Measurements from ENCODE around the gene PKD1L1. TPM values are rescaled to one million over a fixed set of nuclear protein-coding genes. Genes with fewer than 3 reads are reported as not detected.

Gene PKD1L1
- total RNA-seq, 1 donor from 2014 or later: 0.12 TPM

DNA sequence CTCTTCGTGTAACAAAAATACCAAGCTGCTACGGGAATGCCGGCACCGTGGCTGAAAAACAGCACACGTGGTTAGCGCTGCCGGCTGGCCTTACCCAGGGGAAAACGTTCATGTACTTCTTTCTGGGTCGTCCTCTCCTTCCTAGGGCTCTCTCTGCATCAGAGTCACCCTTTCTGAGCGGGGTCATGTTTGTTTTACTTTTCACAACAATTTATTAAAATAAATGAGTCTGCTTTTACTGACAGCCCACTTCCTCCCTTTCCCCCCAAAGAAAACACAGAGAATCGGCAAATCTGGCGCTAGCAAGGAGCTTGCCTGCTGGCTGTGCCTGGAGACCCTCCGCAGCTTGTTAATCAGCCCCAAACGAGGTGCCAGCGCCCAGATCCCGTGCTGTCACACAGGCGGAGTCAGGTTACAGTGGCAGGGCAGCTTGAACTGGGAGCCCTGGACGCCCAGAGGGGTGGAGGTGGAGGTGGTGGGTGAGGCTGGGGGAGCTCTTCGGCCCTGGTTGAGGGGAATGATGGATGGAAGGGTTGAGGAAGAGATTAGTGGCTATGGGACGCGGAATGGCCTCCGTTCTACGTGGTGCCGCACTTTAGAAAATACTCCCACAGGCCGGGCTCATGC lies 204.2 kb downstream of the PKD1L1 start:
- Mint-ChIP-seq H3K27ac (no peak overlapping the region), H3K27me3 (no peaks in the 10 kb centered on the region), H3K9me3 (no peaks in the 10 kb centered on the region), H3K36me3 (ENCODE audit: low read depth) (no peaks in the 10 kb centered on the region), H3K4me3 (no peak overlapping the region), H3K4me1 (no peaks in the 10 kb centered on the region)
- intact Hi-C loops (cut with micrococcal nuclease): no loop called here
- no peak for DNase-seq

DNA sequence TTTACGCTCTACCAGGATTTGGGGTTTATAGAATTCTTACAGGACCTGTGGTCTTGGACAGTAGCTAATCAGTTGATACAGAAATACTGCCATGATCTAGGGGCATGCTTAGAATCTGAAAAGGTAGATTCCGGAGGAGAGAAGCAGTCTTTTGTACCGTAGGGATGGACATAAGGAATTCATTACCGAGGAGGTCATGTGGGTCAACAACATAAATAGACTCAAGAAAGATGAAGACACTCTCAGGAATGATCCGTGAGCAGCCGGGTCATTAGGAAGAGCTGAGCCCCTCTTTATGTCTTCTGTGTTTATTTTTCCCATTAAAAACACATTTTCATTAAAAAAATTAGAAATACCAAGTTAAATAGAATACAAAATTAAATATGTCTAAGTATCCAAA lies 206.3 kb downstream of the PKD1L1 start:
- H3K4me3 Mint-ChIP-seq: no peak overlapping the region
- H3K4me1 Mint-ChIP-seq: no peaks in the 10 kb centered on the region
- no peak for DNase-seq
- intact Hi-C loops (cut with micrococcal nuclease): no loop called here
- no peaks in the 10 kb centered on the region for H3K27me3 Mint-ChIP-seq
- no peaks in the 10 kb centered on the region for H3K36me3 Mint-ChIP-seq (ENCODE audit: low read depth)
- H3K9me3 Mint-ChIP-seq: no peaks in the 10 kb centered on the region
- H3K27ac Mint-ChIP-seq: no peak overlapping the region

DNA sequence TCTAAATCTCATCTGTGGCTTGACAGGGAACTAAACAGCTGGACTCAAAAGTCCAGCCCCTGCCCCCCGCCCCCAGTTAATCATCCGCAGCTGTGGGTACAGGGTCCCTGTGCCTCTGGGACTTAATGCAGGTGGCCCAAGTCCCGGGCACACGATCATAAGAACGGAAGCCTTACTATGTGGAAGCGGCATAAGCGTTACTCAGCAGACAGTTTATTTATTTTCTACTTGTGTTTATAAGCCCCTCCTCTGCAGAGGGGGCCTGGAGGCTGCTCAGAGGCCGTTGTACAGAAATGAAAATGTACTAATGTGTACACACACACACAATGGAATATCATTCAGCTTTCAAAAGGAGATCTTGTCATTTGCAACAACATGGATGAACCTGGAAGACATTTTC lies 208.4 kb downstream of the PKD1L1 start:
- Mint-ChIP-seq H3K27me3 (no peaks in the 10 kb centered on the region), H3K9me3 (no peaks in the 10 kb centered on the region), H3K4me3 (no peak overlapping the region), H3K27ac (no peak overlapping the region), H3K36me3 (ENCODE audit: low read depth) (no peaks in the 10 kb centered on the region), H3K4me1 (no peaks in the 10 kb centered on the region)
- DNase-seq: no peak
- intact Hi-C loops (cut with micrococcal nuclease): no loop called here

DNA sequence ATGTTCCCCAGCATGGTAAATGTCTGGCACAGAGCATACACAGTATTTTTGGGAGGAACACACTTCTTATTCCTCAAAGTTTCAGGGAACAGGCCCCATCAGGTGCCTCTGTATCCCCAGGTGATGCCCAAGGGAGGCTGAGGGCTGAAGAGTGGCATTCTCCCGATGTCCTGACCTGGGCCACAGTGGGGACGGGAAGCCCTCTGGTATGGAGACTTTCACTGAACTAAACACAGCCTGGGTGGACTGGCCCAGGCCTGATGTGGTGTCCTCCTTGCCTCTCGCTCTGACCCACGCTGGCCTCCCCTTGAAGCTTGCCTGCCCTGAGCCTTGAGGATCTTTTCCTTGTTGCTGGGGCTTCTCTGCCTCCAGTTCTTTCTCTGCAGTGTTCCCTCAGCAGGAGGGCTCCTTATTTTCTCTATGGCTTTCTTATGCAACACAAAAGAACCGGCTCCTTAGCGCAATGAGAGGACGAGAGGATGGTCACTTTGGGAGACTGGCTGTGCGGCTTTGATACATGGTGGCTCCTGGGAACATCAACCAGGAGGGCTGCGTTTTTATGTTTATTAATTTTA lies 208.9 kb downstream of the PKD1L1 start:
- Mint-ChIP-seq H3K27me3 (no peaks in the 10 kb centered on the region), H3K4me1 (no peaks in the 10 kb centered on the region), H3K27ac (no peak overlapping the region), H3K9me3 (no peaks in the 10 kb centered on the region), H3K36me3 (ENCODE audit: low read depth) (no peaks in the 10 kb centered on the region), H3K4me3 (no peak overlapping the region)
- intact Hi-C loops (cut with micrococcal nuclease): no loop called here
- no peak for DNase-seq

DNA sequence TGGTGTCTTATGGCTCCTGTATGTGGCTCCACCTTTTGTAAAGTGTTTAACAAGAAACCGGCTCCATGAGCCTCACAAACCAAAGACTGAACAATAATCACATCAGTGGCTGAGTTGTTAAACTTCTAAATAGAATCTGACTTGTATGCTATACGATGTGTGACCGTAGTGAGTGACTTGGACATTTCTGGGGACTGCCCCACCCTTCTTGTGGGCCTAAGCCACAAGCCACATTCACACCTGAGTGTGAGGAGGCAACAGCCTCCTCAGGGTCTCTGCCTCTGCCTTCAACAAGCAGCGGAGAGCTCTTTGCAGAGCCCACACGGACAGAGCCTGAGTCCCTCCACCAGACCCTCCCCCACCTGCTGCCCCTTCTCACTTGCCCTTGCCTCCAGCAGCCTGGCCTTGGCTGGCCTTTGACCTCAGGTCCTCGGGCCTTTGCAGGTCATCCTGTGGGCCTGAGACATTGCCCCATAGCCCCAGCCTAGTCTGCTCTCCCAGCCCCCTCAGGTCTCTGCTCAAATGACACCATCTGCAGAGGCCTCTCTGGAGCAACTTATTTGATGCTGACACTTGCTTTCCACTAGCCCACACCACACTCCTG lies 209.6 kb downstream of the PKD1L1 start:
- Mint-ChIP-seq H3K4me3 (no peak overlapping the region), H3K9me3 (no peaks in the 10 kb centered on the region), H3K36me3 (ENCODE audit: low read depth) (no peaks in the 10 kb centered on the region), H3K4me1 (no peaks in the 10 kb centered on the region), H3K27ac (no peak overlapping the region), H3K27me3 (no peaks in the 10 kb centered on the region)
- no peak for DNase-seq
- intact Hi-C loops (cut with micrococcal nuclease): no loop called here

DNA sequence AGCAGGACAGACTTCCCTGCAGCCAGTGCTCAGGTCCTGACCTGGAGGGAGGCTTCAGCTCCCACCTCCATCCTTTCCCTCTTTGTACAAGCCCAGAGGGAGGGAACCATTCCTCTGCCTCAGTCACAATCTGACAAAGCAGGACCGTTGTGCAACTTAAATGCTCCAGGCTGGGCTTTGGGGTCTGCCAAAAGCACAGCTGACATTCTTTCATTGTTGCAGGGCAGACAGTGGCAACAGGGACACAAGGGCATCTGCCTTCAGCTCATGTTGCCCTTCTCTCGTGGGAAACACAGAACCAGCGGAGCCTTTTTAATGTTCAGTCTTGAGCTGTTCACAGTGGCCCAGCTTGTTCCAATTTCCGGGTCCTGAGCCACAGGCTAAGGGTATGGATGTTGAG lies 210.7 kb downstream of the PKD1L1 start:
- no peak overlapping the region for H3K4me3 Mint-ChIP-seq
- no peaks in the 10 kb centered on the region for H3K27me3 Mint-ChIP-seq
- no peaks in the 10 kb centered on the region for H3K9me3 Mint-ChIP-seq
- H3K27ac Mint-ChIP-seq: no peak overlapping the region
- H3K36me3 Mint-ChIP-seq (ENCODE audit: low read depth): no peaks in the 10 kb centered on the region
- no peaks in the 10 kb centered on the region for H3K4me1 Mint-ChIP-seq
- DNase-seq: no peak
- intact Hi-C loops (cut with micrococcal nuclease): no loop called here

DNA sequence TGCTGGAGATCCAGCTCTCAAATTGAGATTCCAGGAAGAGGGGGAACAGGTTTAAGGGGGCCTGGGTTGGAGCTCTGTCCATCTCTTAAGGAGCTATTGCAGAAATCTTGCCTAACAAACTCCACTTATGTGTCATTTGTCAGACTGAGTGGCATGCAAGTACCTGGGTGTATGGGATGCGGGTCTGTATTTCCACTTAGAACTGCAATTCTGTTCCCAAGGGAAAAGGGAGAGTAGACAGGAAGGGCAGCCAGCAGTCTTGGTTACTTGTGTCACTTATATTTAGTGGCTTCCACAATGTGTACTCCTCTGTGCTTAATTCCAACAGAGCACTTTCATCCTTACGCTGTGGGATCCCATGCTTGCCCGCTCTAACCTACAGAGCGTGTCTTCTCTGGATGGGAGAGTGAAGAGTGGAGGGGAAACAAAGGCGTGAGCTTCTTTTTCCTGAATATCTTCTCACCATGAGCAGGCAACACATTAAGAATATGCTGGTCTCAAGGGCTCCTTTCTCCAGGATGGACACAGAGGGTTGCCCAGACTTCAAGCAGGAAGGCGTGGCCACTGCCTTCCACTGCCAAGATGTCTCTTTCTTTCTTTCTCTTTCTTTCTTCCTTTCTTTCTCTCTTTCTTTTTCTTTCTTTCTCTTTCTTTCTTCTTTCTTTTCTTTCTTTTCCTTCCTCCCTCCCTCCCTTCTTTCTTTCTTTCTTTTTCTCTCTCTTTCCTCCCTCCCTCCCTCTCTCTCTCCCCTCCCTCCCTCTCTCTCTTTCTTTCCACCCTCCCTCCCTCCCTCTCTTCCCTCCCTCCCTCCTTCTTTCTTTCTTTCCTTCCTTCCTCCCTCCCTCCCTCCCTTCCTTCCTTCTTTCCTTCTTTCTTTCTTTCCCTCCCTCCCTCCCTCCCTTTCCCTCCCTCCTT lies 212.6 kb downstream of the PKD1L1 start:
- intact Hi-C loops (cut with micrococcal nuclease): no loop called here
- H3K4me1 Mint-ChIP-seq: no peaks in the 10 kb centered on the region
- DNase-seq: no peak
- no peak overlapping the region for H3K27ac Mint-ChIP-seq
- H3K36me3 Mint-ChIP-seq (ENCODE audit: low read depth): no peaks in the 10 kb centered on the region
- no peaks in the 10 kb centered on the region for H3K9me3 Mint-ChIP-seq
- H3K4me3 Mint-ChIP-seq: no peak overlapping the region
- no peaks in the 10 kb centered on the region for H3K27me3 Mint-ChIP-seq

DNA sequence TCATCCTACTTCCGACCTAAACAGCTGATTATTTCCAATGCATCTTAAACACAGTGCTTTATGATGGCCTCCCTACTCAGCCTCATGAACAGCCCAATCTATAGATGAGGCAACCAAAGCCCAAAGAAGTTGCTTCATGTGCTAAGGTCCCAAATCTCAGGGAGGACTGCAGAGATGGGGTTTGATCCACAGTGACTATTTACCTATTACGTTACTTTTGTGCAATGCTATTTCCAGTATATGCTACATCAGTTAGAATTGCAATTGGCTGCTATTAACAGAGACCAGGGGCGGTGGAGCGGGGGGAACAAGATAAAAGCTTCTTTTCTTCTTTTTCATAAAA lies 213.3 kb downstream of the PKD1L1 start:
- no peaks in the 10 kb centered on the region for H3K4me1 Mint-ChIP-seq
- H3K36me3 Mint-ChIP-seq (ENCODE audit: low read depth): no peaks in the 10 kb centered on the region
- H3K4me3 Mint-ChIP-seq: no peak overlapping the region
- no peaks in the 10 kb centered on the region for H3K9me3 Mint-ChIP-seq
- no peaks in the 10 kb centered on the region for H3K27me3 Mint-ChIP-seq
- no peak overlapping the region for H3K27ac Mint-ChIP-seq
- no peak for DNase-seq
- intact Hi-C loops (cut with micrococcal nuclease): no loop called here

DNA sequence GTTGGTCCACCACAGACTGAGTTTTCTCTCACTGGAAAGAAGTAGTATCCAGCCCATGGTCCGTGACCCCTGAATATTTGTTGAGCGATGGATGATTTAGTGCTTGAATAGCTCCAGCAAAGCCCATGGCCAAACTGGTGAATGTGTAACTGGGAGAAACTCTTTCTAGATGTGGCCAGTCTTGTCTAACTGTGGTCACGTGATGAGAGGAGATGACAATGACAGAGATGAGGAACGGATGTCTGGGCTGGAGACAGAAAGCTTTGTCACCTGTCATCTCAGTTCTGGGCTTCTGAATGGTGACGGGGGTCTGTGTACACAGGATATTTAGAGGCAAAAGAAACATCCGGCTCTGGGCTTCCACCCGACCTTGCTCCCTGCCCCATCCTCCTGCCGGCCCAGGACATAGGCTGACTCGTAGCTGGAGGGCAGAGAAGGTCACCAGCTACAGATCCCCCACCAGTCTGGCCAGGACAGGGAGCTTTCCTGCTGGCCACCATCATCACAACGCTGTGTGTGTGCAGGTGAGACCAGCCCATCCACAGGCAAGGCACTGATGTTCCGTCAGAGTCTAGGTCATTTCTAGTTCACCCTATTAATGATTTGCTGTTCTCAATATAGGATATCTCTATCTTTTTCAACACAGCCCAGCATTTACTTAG lies 213.8 kb downstream of the PKD1L1 start:
- no peaks in the 10 kb centered on the region for H3K36me3 Mint-ChIP-seq (ENCODE audit: low read depth)
- H3K27ac Mint-ChIP-seq: no peak overlapping the region
- no peaks in the 10 kb centered on the region for H3K4me1 Mint-ChIP-seq
- H3K9me3 Mint-ChIP-seq: no peaks in the 10 kb centered on the region
- DNase-seq: no peak
- intact Hi-C loops (cut with micrococcal nuclease): no loop called here
- no peaks in the 10 kb centered on the region for H3K27me3 Mint-ChIP-seq
- no peak overlapping the region for H3K4me3 Mint-ChIP-seq

DNA sequence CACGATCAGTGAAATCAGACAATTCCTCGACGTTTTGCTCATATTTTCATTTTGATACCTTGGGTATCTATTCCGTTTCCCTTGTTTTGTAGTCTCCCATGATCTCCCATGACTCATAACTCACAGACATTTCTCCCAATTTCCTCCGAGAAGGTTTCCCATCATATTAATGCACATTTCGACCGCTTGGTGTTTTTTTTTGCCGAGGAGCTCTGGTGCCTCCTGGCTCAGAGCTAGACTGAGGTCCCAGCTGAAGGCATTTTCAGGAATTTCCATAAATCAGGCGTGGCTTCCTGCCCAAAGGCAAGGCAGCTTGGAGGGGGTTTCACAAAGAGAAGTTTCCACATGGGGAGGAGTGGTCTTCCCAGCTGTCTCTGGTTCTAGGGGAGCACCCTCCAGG lies 218.1 kb downstream of the PKD1L1 start:
- Mint-ChIP-seq H3K4me3 (no peak overlapping the region), H3K36me3 (ENCODE audit: low read depth) (no peaks in the 10 kb centered on the region), H3K9me3 (no peaks in the 10 kb centered on the region), H3K27ac (no peak overlapping the region), H3K4me1 (no peaks in the 10 kb centered on the region), H3K27me3 (no peaks in the 10 kb centered on the region)
- intact Hi-C loops (cut with micrococcal nuclease): no loop called here
- DNase-seq: no peak

DNA sequence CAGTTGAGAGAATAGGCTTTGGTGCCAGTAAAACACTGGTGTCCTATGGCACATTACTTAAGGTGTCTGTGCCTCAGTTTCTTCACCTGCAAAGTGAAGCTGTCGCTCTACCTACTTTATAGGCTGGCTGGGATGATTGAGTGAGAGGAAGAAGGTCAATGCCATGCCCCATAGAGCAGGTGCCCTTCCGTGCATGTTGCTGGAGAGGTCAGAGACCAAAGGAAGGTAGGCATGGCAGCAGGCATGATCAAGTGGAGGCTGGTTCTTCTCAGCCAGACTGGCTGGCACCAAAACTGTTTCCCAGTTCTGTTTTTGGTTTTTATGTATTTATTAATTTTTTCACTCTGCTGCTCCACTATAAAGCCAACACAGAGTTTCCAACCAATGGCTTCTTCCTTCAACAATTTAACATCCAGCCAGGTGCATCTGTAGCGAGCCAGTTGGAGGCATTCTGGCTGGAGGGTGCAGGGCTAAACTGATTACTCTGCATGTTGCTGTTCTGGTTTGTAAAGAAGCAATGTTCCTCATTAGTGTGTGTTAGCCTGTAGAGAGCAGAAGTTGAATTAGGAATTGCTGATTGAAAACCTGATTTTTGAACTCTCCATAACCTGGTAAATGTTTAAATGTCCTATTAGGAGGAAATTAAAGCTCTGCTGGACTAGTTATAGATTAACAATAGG lies 222.1 kb downstream of the PKD1L1 start:
- no peak overlapping the region for H3K27ac Mint-ChIP-seq
- no peaks in the 10 kb centered on the region for H3K9me3 Mint-ChIP-seq
- no peak for DNase-seq
- no peaks in the 10 kb centered on the region for H3K4me1 Mint-ChIP-seq
- H3K27me3 Mint-ChIP-seq: no peaks in the 10 kb centered on the region
- no peaks in the 10 kb centered on the region for H3K36me3 Mint-ChIP-seq (ENCODE audit: low read depth)
- intact Hi-C loops (cut with micrococcal nuclease): no loop called here
- no peak overlapping the region for H3K4me3 Mint-ChIP-seq

DNA sequence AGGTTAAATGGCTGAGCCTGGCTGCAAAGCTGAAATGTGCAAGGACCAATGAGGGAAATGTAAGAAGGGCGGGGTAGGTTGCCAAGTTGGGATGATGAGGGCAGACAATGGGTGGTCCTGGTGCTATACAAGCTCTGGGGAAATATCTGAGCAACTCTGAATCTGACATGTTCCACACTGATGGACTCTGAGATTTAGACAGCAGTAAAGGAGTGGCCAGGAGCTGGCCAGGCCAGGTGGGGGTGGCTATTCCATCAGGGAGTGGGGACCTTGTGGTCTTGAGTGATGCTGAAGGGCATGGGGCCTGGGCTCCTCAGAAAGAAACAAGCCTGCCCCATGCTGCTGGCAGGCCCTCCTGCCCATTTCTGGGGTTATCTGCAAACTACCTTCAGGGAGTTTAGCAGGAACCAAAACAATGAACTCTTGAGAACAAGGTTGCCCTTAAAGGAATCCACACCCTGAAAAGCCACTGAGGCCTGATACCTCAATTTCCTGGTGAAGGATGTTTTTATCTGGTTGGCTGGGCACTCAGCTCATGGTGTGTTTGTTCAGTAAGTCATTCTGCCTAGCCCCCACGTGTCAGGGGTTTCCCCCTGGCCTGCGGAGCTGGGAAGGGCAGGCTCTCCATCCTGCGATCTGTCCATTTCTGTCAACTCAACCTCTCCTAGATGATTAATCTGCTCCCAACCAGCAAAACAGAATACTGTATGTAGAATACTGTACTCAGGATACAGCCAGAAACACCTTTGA lies 223.1 kb downstream of the PKD1L1 start:
- intact Hi-C loops (cut with micrococcal nuclease): no loop called here
- no peaks in the 10 kb centered on the region for H3K27me3 Mint-ChIP-seq
- no peak overlapping the region for H3K27ac Mint-ChIP-seq
- no peaks in the 10 kb centered on the region for H3K9me3 Mint-ChIP-seq
- H3K4me3 Mint-ChIP-seq: no peak overlapping the region
- no peak for DNase-seq
- no peaks in the 10 kb centered on the region for H3K36me3 Mint-ChIP-seq (ENCODE audit: low read depth)
- H3K4me1 Mint-ChIP-seq: no peaks in the 10 kb centered on the region

Data from activated CD4-positive, alpha-beta T cell treated with anti-CD3 and anti-CD28 coated beads, Interleukin-2, amount 10 ng/mL, durations not matched to agents 24 days and 14 days (primary cell).